GM12878 (cell line): ENCODE data around the gene LMOD1. TPM values are rescaled to one million over a fixed set of nuclear protein-coding genes. Genes with fewer than 3 reads are reported as not detected.

ENCODE experiments used
- ATF7 ChIP-seq: fragments of 450-650 bp; IDR thresholded peaks from 2 replicates; pipeline ENCODE4 v1.6.1; 2016; ENCODE audit warnings: low read depth, mild to moderate bottlenecking
- BHLHE40 ChIP-seq, 2 experiments: fragments of 450-650 bp in 1 of 2; IDR thresholded peaks; 2 replicates each; pipeline ENCODE4 v1.6.1; 2011 to 2017; ENCODE audit warnings: low read depth in 2 of 2, borderline replicate concordance in 1 of 2, improper control_type of control experiment in 1 of 2, low read length in 1 of 2, mild to moderate bottlenecking in 1 of 2
- IKZF1 ChIP-seq: fragments of 450-650 bp; conservative IDR thresholded peaks from 2 replicates; pipeline ENCODE4 v1.6.1; 2017; ENCODE audit warnings: antibody characterized with exemption, mild to moderate bottlenecking
- IRF4 ChIP-seq: IDR thresholded peaks from 2 replicates; pipeline ENCODE4 v1.6.1; 2011; ENCODE audit warnings: low read depth, low read length
- RB1 ChIP-seq: fragments of 450-650 bp; formaldehyde crosslinking; IDR thresholded peaks from 2 replicates; pipeline ENCODE4 v1.6.1; 2017; ENCODE audit warnings: mild to moderate bottlenecking, borderline replicate concordance
- RUNX3 ChIP-seq: IDR thresholded peaks from 2 replicates; pipeline ENCODE4 v1.6.1; 2012; ENCODE audit warnings: low read length, inconsistent platforms
- SKIL ChIP-seq: fragments of 450-650 bp; IDR thresholded peaks from 2 replicates; pipeline ENCODE4 v1.6.1; 2017; ENCODE audit warnings: mild to moderate bottlenecking, low read depth, inconsistent platforms; ENCODE audit not compliant: poor library complexity, severe bottlenecking
- YY1 ChIP-seq: IDR thresholded peaks from 2 replicates; pipeline ENCODE4 v1.6.1; 2011; ENCODE audit warnings: low read depth, mild to moderate bottlenecking, low read length
- polyA plus RNA-seq, 11 experiments: library from polyadenylated mRNA; depleted of rRNA in 4 of 11; unstranded in 6 of 11; stranded (reverse) in 5 of 11; fragments of >200 nt; fragmentation: Nextera tagmentation in 4 of 11; fragmentation: Illumina TruSeq in 1 of 11; extraction: Ambion mirVana in 4 of 11; extraction: Trizol in 1 of 11; gene quantifications; 1 replicate in 1 of 11; 2 replicates in 10 of 11; pipeline versions ENCODE4 v1.2.1 to v1.2.3, GENCODE V29; 2011 to 2016; ENCODE audit warnings: inconsistent platforms in 2 of 11, missing spikeins in 2 of 11, low read depth in 1 of 11
- total RNA-seq, 4 experiments: library from RNA; depleted of rRNA in 3 of 4; stranded (reverse); fragments of >200 nt in 3 of 4; fragmentation: Illumina TruSeq in 1 of 4; extraction: Trizol in 1 of 4; gene quantifications; 2 replicates each; pipeline versions ENCODE4 v1.2.1 to v1.2.3, GENCODE V29; 2013 to 2021

The LMOD1 gene
- total and polyA plus RNA-seq, 10 of the 15 experiments (the other 5 are each of a cell fraction or from before 2014, with no cell fraction given) = 0.15 TPM; not detected in 9

GRCh38 chr1:201895913-201896807 is 50.2 kb downstream of the LMOD1 start (continued):
- TF ChIP-seq ATF7 = peak; percentile 99
- no peak for TF ChIP-seq SKIL
- peak; percentile 67 for TF ChIP-seq IKZF1
- TF ChIP-seq BHLHE40 (IDR thresholded peaks at IDR 0.05; ENCODE audit: borderline replicate concordance in 1 of 2, low read depth in 2 of 2, low read length in 1 of 2) = 0 out of 4 replicates have a peak, but pooled peaks of 1 of the 2 experiments have one; percentile 22
- peak; percentile 94 for TF ChIP-seq RUNX3
- TF ChIP-seq YY1 = peak; percentile 74
- TF ChIP-seq IRF4 = peak; percentile 61; the same call in 1 of the 2 replicates
- TF ChIP-seq RB1 = peak; percentile 60; the same call in 1 of the 2 replicates
